Heart left ventricle (tissue), 16 donors: ENCODE data around the gene ATP5F1E. TPM values are rescaled to one million over a fixed set of nuclear protein-coding genes. Genes with fewer than 3 reads are reported as not detected.

Experiments
- ATAC-seq, 4 donors: fragments of 200-7000 bp; cut with Tn5 transposase; one replicate each; pipeline ENCODE4 v1.9.1; 2020 to 2022; ENCODE audit warnings: moderate library complexity in 4 of 4, mild to moderate bottlenecking in 3 of 4, moderate number of reproducible peaks in 1 of 4
- DNase-seq, 5 donors: peaks; one replicate each; pipeline ENCODE4 v3.0.0-alpha.2; 2020
- H3K27ac ChIP-seq, 12 donors: fragments of 200-600 bp; sonication (generic) in 4 of 12; one replicate each; pipeline versions ENCODE4 v1.5.0 to v1.8.0; 2016 to 2022; ENCODE audit warnings: mild to moderate bottlenecking in 2 of 12
- H3K27me3 ChIP-seq, 9 donors: fragments of 200-600 bp; sonication (generic) in 2 of 9; one replicate each; pipeline versions ENCODE4 v1.5.1 to v1.8.0; 2016 to 2022; ENCODE audit warnings: mild to moderate bottlenecking in 3 of 9
- H3K36me3 ChIP-seq, 9 donors: fragments of 200-600 bp; sonication (generic) in 2 of 9; one replicate each; pipeline versions ENCODE4 v1.5.0 to v1.8.0; 2018 to 2022; ENCODE audit warnings: mild to moderate bottlenecking in 2 of 9
- H3K4me1 ChIP-seq, 12 donors: fragments of 200-600 bp; sonication (generic) in 4 of 12; one replicate each; pipeline versions ENCODE4 v1.5.0 to v1.8.0; 2016 to 2022; ENCODE audit warnings: mild to moderate bottlenecking in 3 of 12
- H3K4me3 ChIP-seq, 12 donors: fragments of 200-600 bp; sonication (generic) in 4 of 12; one replicate each; pipeline versions ENCODE4 v1.5.0 to v1.8.0; 2017 to 2022; ENCODE audit warnings: mild to moderate bottlenecking in 9 of 12, moderate library complexity in 4 of 12
- H3K9me3 ChIP-seq, 12 donors: fragments of 200-600 bp; sonication (generic) in 4 of 12; one replicate each; pipeline versions ENCODE4 v1.5.0 to v1.8.0; 2016 to 2022; ENCODE audit warnings: mild to moderate bottlenecking in 1 of 12
- POLR2A ChIP-seq, 2 donors: fragments of 450-650 bp; IDR thresholded peaks; one replicate each; pipeline ENCODE4 v1.6.1; 2017; ENCODE audit warnings: antibody characterized with exemption in 2 of 2, mild to moderate bottlenecking in 2 of 2, moderate library complexity in 2 of 2
- WGBS, 4 donors: extraction: QIAGEN DNeasy Blood & Tissue Kit in 2 of 4; methylation state at CpG; one replicate each; pipeline versions ENCODE4 v1.1.5 to v1.1.7; 2013 to 2018; 5-methylcytosine and 5-hydroxymethylcytosine counted together
- intact Hi-C, 10 donors: fragments of 100-400 bp; cut with DNase I; formaldehyde crosslinking; loops; one replicate each; pipeline versions ENCODE4 v1.11.1 to v1.14.2; 2022
- polyA plus RNA-seq, 2 donors: library from polyadenylated mRNA; stranded (reverse); fragments of 200-250 nt; gene quantifications; one replicate each; pipeline ENCODE4 v1.2.3, GENCODE V29; 2013
- total RNA-seq, 9 donors: library from RNA; depleted of rRNA in 2 of 9; stranded (reverse); fragments of >200 nt in 2 of 9; fragmentation: NEBNext Ultra II Directional in 3 of 9; extraction: Animal tissue kit (Norgen Biotek cat#: 25700) in 3 of 9; gene quantifications; one replicate each; pipeline versions ENCODE4 v1.1.0 to v1.2.4, GENCODE V29; 2016 to 2023
- TF ChIP-seq, protein P1 (sequence below), 12 donors: fragments of 200-600 bp; sonication (generic) in 4 of 12; IDR thresholded peaks; one replicate each; pipeline versions ENCODE4 v1.5.0 to v1.8.0; 2018 to 2022; ENCODE audit warnings: antibody characterized with exemption in 12 of 12, mild to moderate bottlenecking in 5 of 12
- donor health status: ischemic (EF 13 %, LVEDD 7.1; RV severe dilation, severe dysfunction).
- donor health status: healthy with polysubstance abuse.
- donor health status: DM: no; HTN: yes; CAD: no.
- donor health status: DM: no; HTN: no; CAD: no.
- donor health status: ischemic (EF 25% LVEDD 6.9; RV normal size, moderate dysfunction).
- donor health status: ischemic (EF 25% LVEDD 5.7; RV mildly dilated, moderate dysfunction).
- donor health status: healthy.
- donor health status: DM: yes; HTN: yes; CAD: no.
- donor health status: ischemic (EF 35%, LVEDD 5.7; RV mildly dilated, moderate dysfunction).
- donor health status: nonischemic (EF 11% LVEDD 7.7; RV severe dilation, severe dysfunction).
- donor health status: DM: yes; HTN: yes; CAD: no.
- donor health status: PGD.
- donor health status: ischemic (EF 29% LVEDD 5.4; RV normal size, mild dysfunction).
- donor health status: nonischemic (EF 23%, LVEDD 6.1; RV moderate dilation, normal function).

The ATP5F1E gene
- total and polyA plus RNA-seq, 11 donors = 38.5 to 153 (median 116) TPM

DNA sequence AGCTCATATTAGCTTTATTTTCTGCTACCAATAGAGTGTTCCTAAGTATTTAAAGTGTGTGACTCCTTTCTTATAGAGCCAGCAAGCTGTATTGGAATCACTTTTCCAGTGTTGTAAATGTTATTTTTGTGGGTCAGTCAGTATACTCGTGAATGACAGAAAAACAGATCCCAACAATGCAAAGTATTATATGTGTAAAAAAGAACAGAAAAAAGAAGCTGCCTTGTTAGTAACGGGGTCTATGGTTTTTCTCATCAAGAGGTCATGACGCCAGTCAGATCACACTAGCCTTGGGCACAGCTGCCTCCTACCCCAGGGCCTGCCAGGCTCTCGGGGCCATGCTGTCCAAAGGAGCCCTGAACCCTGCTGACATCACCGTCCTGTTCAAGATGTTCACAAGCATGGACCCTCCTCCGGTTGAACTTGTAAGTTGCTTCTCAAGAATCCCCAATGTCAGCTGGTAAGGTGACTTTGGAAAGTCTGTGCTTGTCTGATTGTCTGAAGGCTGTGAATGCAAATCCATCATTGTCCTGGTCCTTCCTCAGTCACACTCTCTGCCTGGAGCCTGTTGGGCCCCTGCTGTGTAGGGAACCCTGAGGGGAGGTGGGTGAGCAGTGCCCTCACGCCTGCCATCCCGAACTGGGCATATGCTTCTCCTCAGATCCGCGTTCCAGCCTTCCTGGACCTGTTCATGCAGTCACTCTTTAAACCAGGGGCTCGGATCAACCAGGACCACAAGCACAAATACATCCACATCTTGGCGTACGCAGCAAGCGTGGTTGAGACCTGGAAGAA is 41.3 kb downstream of the ATP5F1E start:
- Histone ChIP-seq H3K9me3 (no peaks in the 10 kb centered on the region), H3K27me3 (no peaks in the 10 kb centered on the region), H3K36me3 (peaks cover 7 to 100% (median 99%) of the 10 kb centered on the region in 9 donors), H3K4me1 (peaks cover 0 to 21% (median 0%) of the 10 kb centered on the region in 12 donors), H3K27ac (no peak overlapping the region), H3K4me3 (no peak overlapping the region)
- no peak for TF ChIP-seq POLR2A (IDR thresholded peaks at IDR 0.05)
- TF ChIP-seq, protein P1, sequence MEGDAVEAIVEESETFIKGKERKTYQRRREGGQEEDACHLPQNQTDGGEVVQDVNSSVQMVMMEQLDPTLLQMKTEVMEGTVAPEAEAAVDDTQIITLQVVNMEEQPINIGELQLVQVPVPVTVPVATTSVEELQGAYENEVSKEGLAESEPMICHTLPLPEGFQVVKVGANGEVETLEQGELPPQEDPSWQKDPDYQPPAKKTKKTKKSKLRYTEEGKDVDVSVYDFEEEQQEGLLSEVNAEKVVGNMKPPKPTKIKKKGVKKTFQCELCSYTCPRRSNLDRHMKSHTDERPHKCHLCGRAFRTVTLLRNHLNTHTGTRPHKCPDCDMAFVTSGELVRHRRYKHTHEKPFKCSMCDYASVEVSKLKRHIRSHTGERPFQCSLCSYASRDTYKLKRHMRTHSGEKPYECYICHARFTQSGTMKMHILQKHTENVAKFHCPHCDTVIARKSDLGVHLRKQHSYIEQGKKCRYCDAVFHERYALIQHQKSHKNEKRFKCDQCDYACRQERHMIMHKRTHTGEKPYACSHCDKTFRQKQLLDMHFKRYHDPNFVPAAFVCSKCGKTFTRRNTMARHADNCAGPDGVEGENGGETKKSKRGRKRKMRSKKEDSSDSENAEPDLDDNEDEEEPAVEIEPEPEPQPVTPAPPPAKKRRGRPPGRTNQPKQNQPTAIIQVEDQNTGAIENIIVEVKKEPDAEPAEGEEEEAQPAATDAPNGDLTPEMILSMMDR (IDR thresholded peaks at IDR 0.05) = no peak
- ATAC-seq = no peak
- WGBS, 4 donors = 88 to 97% (median 93%) methylated on average over 14 of the region's 14 CpGs
- peak in 2 of 5 donors; percentile 4 to 19 for DNase-seq
- intact Hi-C loops = no loop called here

DNA sequence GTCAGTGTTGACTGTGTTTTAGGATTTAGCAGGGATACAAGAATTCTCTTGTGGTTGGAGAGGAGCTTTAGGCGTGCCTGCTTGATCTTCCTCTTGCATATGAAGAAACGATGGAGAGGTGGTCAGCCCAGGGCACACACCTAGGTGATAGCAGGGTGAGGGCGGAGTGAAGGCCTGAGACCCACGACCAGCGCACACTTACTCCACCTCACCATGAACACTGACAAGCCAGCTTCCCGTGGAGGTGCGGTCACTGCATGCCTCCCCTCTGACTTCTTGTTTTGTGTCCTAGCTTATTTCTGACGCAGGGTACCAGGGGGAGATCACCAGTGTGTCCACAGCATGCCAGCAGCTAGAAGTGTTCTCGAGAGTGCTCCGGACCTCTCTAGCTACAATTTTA is 42.9 kb downstream of the ATP5F1E start:
- Histone ChIP-seq H3K4me3 (no peak overlapping the region), H3K9me3 (no peaks in the 10 kb centered on the region), H3K27me3 (no peaks in the 10 kb centered on the region), H3K36me3 (peaks cover 7 to 87% (median 83%) of the 10 kb centered on the region in 9 donors), H3K27ac (no peak overlapping the region), H3K4me1 (peaks cover 0 to 25% (median 12%) of the 10 kb centered on the region in 12 donors)
- no peak for ATAC-seq
- no peak for TF ChIP-seq POLR2A (IDR thresholded peaks at IDR 0.05)
- TF ChIP-seq, protein P1 (IDR thresholded peaks at IDR 0.05) = no peak
- 89 to 97% (median 94%) methylated on average over 10 of the region's 10 CpGs for WGBS, 4 donors
- DNase-seq = peak in 2 of 5 donors; percentile 9 to 12
- intact Hi-C loops = loop anchor here in 1 of 10 donors (5.0 to 10.0 kb wide), 2 partner anchors 46 to 102 kb away; partner anchors contain the start of gene ATP5F1E

DNA sequence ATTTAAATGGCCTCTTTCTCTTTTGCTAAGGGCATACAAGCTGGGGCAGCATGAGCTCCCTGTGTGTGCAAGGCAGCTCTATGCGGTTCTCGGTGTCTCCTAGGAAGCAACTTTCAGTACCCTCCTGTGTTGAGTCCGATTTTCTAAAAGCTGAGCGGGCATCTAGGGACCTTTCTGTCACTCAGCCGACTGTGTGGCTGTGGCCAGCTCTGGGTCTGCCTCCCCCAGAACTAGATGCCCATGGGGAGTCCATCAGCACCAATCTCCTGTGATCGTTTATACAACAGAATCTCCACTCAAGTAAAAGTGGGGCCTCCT is 43.6 kb downstream of the ATP5F1E start:
- peak in 1 of 5 donors; percentile 2 for DNase-seq
- no peak for ATAC-seq
- peaks cover 7 to 80% (median 76%) of the 10 kb centered on the region in 9 donors for H3K36me3 ChIP-seq
- no peaks in the 10 kb centered on the region for H3K9me3 ChIP-seq
- no peak overlapping the region for H3K4me3 ChIP-seq
- 75 to 87% (median 80%) methylated on average over 6 of the region's 6 CpGs for WGBS, 4 donors
- intact Hi-C loops = loop anchor here in 1 of 10 donors (5.0 to 10.0 kb wide), 2 partner anchors 46 to 101 kb away; partner anchors contain the start of gene ATP5F1E
- no peaks in the 10 kb centered on the region for H3K27me3 ChIP-seq
- no peak overlapping the region for H3K27ac ChIP-seq
- peaks cover 0 to 31% (median 19%) of the 10 kb centered on the region in 12 donors for H3K4me1 ChIP-seq
- TF ChIP-seq, protein P1 (IDR thresholded peaks at IDR 0.05) = no peak
- no peak for TF ChIP-seq POLR2A (IDR thresholded peaks at IDR 0.05)

DNA sequence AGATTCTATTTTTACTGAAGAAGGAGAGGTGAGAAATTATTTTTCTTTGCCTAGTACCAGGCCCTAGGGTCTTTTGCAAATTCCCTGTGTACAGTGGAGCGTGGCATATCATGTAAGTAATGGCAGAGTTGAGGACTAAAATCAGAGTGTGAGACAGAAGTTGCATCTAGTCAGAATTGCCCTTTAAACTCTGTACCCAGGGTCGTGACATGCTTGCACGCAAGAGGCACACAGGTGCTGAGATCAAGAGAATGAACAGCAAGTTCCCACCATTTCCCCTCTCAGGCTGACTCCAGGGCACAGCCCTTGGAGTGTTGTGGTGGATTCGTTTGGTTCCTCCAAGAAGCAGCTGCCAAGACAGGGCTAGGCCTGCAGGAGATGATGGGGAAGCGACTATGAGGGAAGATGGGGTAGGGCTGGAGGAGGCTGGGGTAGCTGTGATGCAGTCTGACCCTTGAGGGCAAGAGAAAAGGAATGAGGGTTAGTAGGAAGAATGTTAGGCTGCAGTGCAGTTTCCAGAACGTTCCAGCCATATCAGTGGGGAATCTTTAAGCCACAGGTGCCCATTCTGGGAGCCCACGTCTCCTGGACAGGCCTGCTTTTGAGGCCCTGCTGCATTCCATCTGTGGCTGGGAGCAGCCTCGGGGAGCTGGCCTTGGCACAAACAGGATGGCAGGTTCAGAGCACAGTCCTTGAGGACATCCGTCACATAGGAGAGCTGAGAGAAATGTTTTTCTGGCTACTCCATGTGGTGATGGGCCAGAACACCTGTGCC is 44.2 kb downstream of the ATP5F1E start:
- intact Hi-C loops = loop anchor here in 1 of 10 donors (5.0 to 10.0 kb wide), 2 partner anchors 47 to 101 kb away; partner anchors contain the start of gene ATP5F1E
- WGBS, 4 donors = 75 to 85% (median 79%) methylated on average over 8 to 9 of the region's 9 CpGs
- no peak overlapping the region for H3K4me3 ChIP-seq
- H3K9me3 ChIP-seq = no peaks in the 10 kb centered on the region
- peaks cover 0 to 37% (median 21%) of the 10 kb centered on the region in 12 donors for H3K4me1 ChIP-seq
- peak in 2 of 5 donors; percentile 4 to 15 for DNase-seq
- no peak for TF ChIP-seq POLR2A (IDR thresholded peaks at IDR 0.05)
- TF ChIP-seq, protein P1 (IDR thresholded peaks at IDR 0.05) = no peak
- no peaks in the 10 kb centered on the region for H3K27me3 ChIP-seq
- peaks cover 7 to 75% (median 70%) of the 10 kb centered on the region in 9 donors for H3K36me3 ChIP-seq
- no peak overlapping the region for H3K27ac ChIP-seq
- ATAC-seq = no peak
